Renal pelvis (tissue), 4 donors: ENCODE data around the gene RPL3. TPM values are rescaled to one million over a fixed set of nuclear protein-coding genes. Genes with fewer than 3 reads are reported as not detected.

Experiments used
- DNase-seq: peaks from one replicate; pipeline ENCODE4 v3.0.0-alpha.2; 2013
- polyA plus RNA-seq, 3 donors: library from polyadenylated mRNA; unstranded; fragments of 120-200 nt; gene quantifications; one replicate each; pipeline ENCODE4 v1.2.1, GENCODE V29; 2013; ENCODE audit not compliant: insufficient read length in 3 of 3

RPL3 gene
- polyA plus RNA-seq, 3 donors, result 2,781 to 3,416 (median 3,386) TPM

DNA sequence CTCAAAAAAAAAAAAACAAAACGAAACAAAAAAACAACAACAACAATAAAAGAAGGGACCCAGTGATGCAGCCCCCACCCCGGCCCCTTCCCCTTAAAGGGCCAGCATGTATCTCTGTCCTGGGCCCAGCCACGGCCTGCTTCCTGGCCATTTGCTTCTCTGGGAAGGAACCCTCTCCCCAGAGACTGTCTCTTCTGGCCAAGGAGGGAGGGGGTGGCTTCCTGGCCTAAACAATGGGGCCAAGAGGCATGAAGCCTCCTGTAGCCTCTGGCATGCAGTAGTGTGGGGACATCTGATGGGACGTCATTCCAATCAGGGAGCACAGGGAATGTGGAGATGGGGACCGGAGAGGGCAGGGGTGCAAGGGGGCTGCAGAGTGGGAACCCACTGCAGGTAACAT, 49.1 kb downstream of the RPL3 start:
- DNase-seq, result no peak

DNA sequence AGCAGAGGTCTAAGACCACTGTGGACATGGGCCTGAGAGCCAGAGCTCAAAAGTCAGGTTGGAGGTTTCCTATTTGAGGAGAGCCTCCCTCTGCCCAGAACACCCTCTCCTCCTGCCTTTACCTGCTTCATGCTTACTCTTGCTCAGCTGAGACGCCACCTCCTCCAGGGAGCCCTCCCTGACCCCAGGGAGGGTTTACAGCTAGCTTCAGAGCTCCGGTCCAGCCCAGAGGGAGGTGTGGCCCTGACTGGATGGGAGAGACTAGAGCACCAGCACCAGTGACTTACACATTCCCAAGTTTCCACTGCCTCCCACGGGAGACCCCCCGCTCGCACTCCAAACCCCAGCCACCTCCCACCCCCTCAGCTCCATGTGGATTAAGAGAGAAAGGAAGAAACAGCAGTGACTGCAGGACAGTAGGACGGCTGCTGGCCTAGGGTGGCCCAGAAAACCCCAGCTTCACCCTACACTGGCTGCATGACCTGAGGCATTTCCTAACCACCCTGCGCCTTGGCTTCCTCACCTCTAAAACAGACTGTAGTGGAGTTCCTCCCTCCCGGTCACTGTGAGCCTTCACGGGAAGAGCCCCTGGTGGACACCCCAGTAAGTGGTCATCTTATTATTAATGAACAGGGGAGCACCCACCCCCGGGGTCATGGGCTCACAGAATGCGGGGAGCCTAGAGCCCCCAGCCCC, 50.2 kb downstream of the RPL3 start:
- no peak for DNase-seq

- no peak for DNase-seq
Observed at GRCh38 chr22:39268645-39269044, 50.8 kb downstream of the RPL3 start.

DNA sequence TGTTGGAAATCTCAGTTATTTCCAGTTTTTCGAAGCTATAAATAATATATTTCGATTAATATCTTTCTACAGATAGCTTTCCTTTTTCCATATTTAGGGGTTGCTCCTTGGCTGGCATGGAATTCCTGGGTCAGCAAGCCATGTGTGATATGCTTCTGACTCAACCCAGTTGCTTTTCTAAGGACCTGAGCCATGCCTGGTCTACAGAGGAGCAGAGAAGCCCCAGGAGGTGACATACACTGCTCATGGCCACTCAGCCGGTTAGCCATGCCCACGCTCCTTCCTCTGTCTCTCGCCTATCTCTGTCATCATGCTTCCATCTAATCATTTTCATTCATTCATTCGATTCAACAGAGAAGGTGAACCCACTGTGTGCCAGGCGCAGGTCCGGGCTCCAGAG, 51.4 kb downstream of the RPL3 start:
- DNase-seq, result no peak

DNA sequence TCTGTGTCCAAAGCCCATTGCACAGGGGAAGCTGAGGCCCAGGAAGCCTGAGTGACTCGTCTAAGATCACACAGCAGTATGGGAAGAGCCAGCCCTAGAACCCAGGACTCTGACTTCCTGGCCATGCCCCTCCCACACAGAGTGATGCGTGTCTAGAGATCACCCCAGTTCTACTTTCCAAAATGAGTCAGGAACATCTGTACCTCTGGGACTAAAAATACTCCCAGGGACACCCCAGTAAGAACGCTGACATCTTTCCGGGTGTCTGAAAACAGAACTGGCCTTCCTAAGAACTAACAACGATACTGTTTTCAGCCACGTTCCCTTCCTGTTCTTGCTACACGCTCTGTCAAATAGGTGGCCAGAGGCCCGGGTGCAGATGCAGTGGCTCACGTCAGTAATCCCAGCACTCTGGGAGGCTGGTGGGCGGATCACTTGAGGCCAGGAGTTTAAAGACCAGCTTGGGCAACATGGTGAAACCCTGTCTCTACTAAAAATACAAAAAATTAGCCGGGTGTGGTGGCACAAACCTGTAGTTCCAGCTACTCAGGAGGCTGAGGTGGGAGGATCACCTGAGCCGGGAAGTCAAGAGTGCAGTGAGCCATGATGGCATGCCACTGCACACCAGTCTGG, 52.9 kb downstream of the RPL3 start:
- no peak for DNase-seq

GRCh38 chr22:39265143-39265886, 54.1 kb downstream of the RPL3 start:
- DNase-seq, result no peak

GRCh38 chr22:39264349-39265038, 54.9 kb downstream of the RPL3 start:
- no peak for DNase-seq

- no peak for DNase-seq
Observed at GRCh38 chr22:39263626-39264348, 55.6 kb downstream of the RPL3 start.

Other genes starting within 250 kb of the RPL3 start
- gene APOBEC3G, start 242.3 kb downstream of the RPL3 start, polyA plus RNA-seq, result 10 to 100 TPM in 1 of 3 donors, 1 to 10 TPM in 2; 6.5 to 11.4 (median 7.6) TPM
- gene APOBEC3H, start 222.4 kb downstream of the RPL3 start, polyA plus RNA-seq, result under 1 TPM in 2 of 3 donors, not detected in 1; 0.09 to 0.36 TPM
- gene CBX7, start 166.9 kb downstream of the RPL3 start, polyA plus RNA-seq, result 10 to 100 TPM in 2 of 3 donors, 1 to 10 TPM in 1; 8.0 to 12.8 (median 12.4) TPM
- 10 to 100 TPM; 14.6 to 17.9 (median 16.1) TPM for gene PDGFB, start 74.6 kb downstream of the RPL3 start, polyA plus RNA-seq
- gene SYNGR1, start 30.4 kb upstream of the RPL3 start, polyA plus RNA-seq, result 10 to 100 TPM; 25.2 to 27.7 (median 27.4) TPM
- gene TAB1, start 80.2 kb upstream of the RPL3 start, polyA plus RNA-seq, result 10 to 100 TPM; 30.9 to 35.4 (median 31.0) TPM
- 10 to 100 TPM; 31.2 to 32.6 (median 31.3) TPM for gene MGAT3, start 137.4 kb upstream of the RPL3 start, polyA plus RNA-seq
- 10 to 100 TPM; 34.9 to 39.5 (median 36.7) TPM for gene MIEF1, start 182.7 kb upstream of the RPL3 start, polyA plus RNA-seq
- gene ATF4, start 200.9 kb upstream of the RPL3 start, polyA plus RNA-seq, result 100 to 1,000 TPM; 272 to 297 (median 273) TPM
- 10 to 100 TPM; 51.3 to 64.9 (median 62.9) TPM for gene RPS19BP1, start 213.1 kb upstream of the RPL3 start, polyA plus RNA-seq